ENCODE measurements around the gene BAZ2B.

Gene BAZ2B

DNA sequence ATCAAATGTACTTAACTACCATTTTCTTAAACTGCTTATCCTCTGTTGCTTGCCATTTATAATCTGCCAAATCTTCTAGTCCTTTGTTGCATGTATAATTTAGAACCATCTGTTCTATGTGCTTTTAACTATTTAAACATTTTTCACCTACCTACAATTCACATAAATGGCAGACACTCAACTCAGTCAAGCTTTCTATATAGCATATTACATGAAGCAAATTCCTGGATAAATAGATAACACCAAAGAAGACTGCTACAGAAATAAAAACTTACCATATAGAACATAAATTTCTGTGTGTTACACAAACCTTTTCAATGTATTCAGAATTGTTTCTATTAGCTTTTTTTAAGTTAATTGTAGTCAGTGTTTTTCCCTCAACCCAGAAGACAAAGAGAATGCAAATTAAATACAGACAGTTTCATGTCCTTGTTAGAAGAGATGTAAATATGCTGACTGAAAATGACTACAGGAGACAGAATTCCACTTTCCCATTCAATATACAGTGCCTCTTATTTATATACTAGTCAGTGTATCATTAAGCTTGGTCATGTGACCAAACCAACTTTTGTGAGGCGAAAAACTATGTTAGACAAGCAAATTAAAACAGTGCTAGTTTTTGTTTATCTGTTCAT is 2.6 kb downstream of the BAZ2B start:
- H3K27ac ChIP-seq: no peak overlapping the region
- DNase-seq (ENCODE audit: low spot score): no peak
- ChIA-PET POLR2A (ENCODE audit: low non-redundant PET) (interaction anchor here (0.6 kb wide), 1 partner anchor 14 kb away, joined by 4 read pairs; no protein-coding TSS in a partner anchor), CTCF (interaction anchor here (0.7 to 1.1 kb wide), 2 partner anchors 9 to 138 kb away, joined by 3 to 4 read pairs; no protein-coding TSS in a partner anchor)
- TF ChIP-seq CTCF (conservative IDR thresholded peaks at IDR 0.05; ENCODE audit: low read depth): no peak

GRCh38 chr2:159613091-159613490 is 3.3 kb downstream of the BAZ2B start:
- ChIA-PET POLR2A (ENCODE audit: low non-redundant PET) (no interaction called here), CTCF (interaction anchor here (1.1 kb wide), 1 partner anchor 8 kb away, joined by 4 read pairs; no protein-coding TSS in a partner anchor)
- TF ChIP-seq CTCF (conservative IDR thresholded peaks at IDR 0.05; ENCODE audit: low read depth): no peak
- no peak for DNase-seq (ENCODE audit: low spot score)
- no peak overlapping the region for H3K27ac ChIP-seq

DNA sequence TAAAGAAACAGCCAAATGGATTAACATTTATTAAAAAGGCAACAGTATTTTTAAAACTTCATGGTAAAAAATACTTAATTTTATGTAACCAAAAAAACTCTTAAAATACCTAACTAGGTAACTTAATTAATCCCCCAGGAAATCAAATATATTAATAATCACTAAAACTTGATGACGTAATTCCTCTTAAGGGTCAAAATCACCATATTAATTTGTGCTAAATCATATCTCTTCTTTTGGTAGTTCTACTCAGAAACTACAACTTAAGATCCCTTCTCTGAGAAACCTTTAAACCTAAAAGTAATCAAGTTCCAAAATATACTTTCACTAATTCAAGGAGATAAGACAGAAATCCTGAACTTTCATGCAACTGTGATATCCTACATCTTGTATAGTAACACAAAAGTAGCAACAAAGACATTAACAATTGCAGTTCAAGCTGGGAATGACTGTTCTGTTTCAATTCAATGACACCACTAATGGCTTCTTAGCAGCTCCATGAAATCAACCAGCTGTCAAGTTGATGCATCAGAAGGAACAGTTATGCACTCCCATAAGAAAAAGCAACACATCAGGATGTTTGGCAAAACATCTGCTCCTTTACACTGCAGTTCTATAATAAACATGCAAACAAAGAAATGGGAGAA is 4.0 kb downstream of the BAZ2B start:
- ChIA-PET POLR2A (ENCODE audit: low non-redundant PET) (no interaction called here), CTCF (interaction anchor here (1.1 kb wide), 1 partner anchor 7 kb away, joined by 4 read pairs; no protein-coding TSS in a partner anchor)

DNA sequence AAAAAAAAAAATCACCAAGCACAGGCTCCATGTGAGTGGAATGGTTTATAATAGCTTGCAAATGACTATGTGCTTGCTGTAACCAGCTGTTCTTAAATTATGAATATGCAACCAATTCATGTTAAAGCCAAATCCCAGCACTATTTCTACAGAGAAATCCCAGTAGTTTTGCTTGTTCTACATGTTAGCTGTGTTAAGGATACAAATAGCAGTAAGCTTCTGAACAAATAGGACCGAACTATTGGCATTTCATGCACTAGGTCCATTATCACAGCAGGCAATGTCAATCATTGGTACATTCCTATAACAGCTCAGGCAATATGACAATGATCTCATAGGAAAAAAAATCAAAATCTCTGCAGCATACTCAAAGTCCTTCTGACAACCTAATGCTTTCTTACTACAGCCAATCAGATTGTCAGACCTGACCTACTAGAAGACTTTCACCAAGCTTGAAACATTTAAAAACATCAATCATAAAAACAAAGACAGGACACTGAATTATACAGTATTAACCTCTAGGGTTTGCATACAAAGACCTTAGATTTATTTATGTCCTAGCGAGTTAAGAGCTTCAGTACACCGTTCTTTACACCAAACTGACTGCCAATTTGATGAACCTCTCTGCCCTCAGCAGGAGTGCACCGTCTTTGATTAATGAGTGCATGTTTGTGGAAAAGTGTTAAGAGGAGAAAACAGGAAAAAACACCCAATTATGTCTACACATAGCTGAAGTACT is 6.4 kb downstream of the BAZ2B start:
- no peak overlapping the region for H3K27ac ChIP-seq
- no peak for TF ChIP-seq CTCF (conservative IDR thresholded peaks at IDR 0.05; ENCODE audit: low read depth)
- POLR2A ChIA-PET (ENCODE audit: low non-redundant PET): no interaction called here
- CTCF ChIA-PET: interaction anchor here (0.6 kb wide), 3 partner anchors 34 to 1360 kb away, joined by 3 to 5 read pairs (median 3); no protein-coding TSS in a partner anchor
- DNase-seq (ENCODE audit: low spot score): no peak

More for the DNA sequence above, 4.0 kb downstream of the BAZ2B start:
- no peak overlapping the region for H3K27ac ChIP-seq
- TF ChIP-seq CTCF (conservative IDR thresholded peaks at IDR 0.05; ENCODE audit: low read depth): no peak
- DNase-seq (ENCODE audit: low spot score): no peak

GRCh38 chr2:159608723-159609308 is 7.5 kb downstream of the BAZ2B start:
- ChIA-PET POLR2A (ENCODE audit: low non-redundant PET) (interaction anchor here (0.6 kb wide), 1 partner anchor 99 kb away, joined by 3 read pairs; no protein-coding TSS in a partner anchor), CTCF (interaction anchor here (0.6 kb wide), 1 partner anchor 9 kb away, joined by 3 read pairs; no protein-coding TSS in a partner anchor)
- no peak overlapping the region for H3K27ac ChIP-seq
- DNase-seq (ENCODE audit: low spot score): no peak
- no peak for TF ChIP-seq CTCF (conservative IDR thresholded peaks at IDR 0.05; ENCODE audit: low read depth)

GRCh38 chr2:159608108-159608507 is 8.2 kb downstream of the BAZ2B start:
- no peak for DNase-seq (ENCODE audit: low spot score)
- H3K27ac ChIP-seq: no peak overlapping the region
- ChIA-PET CTCF (no interaction called here), POLR2A (ENCODE audit: low non-redundant PET) (interaction anchor here (0.6 kb wide), 1 partner anchor 100 kb away, joined by 3 read pairs; no protein-coding TSS in a partner anchor)
- no peak for TF ChIP-seq CTCF (conservative IDR thresholded peaks at IDR 0.05; ENCODE audit: low read depth)
